CD4-positive, alpha-beta T cell (primary cell): ENCODE results near the gene GLCCI1. TPM values are rescaled to one million over a fixed set of nuclear protein-coding genes. Genes with fewer than 3 reads are reported as not detected.

Source experiments
- ATAC-seq: fragments of 200-7000 bp; cut with Tn5 transposase; one replicate; pipeline ENCODE4 v1.10.0; 2022; ENCODE audit warnings: mild to moderate bottlenecking; ENCODE audit not compliant: poor library complexity
- CTCF ChIA-PET: fragments of 350-600 bp; sonication (Branson Sonifier 250); formaldehyde crosslinking; loops from one replicate; lab custom pipeline; 2021; ENCODE audit warnings: antibody characterized with exemption, inconsistent platforms; lab: Charles Lee
- POLR2A ChIA-PET: fragments of 350-600 bp; sonication (Branson Sonifier 250); formaldehyde crosslinking; loops from one replicate; lab custom pipeline; 2021; ENCODE audit warnings: antibody characterized with exemption, inconsistent platforms; lab: Charles Lee
- DNase-seq, 14 experiments: peaks; one replicate each; pipeline ENCODE4 v3.0.0-alpha.2; 2013 to 2020; ENCODE audit warnings: mixed read lengths in 2 of 14
- H3K27ac ChIP-seq, 2 donors: one replicate each; pipeline versions ENCODE4 v1.5.1 to v1.7.0; 2013; ENCODE audit warnings: low read length in 2 of 2, low read depth in 1 of 2, mild to moderate bottlenecking in 1 of 2
- H3K27me3 ChIP-seq, 2 experiments: 1 replicate in 1 of 2; 2 replicates in 1 of 2; pipeline versions ENCODE4 v1.6.1 to v1.7.0; 2013; ENCODE audit warnings: low read length in 2 of 2, control low read depth in 1 of 2, mild to moderate bottlenecking in 1 of 2, moderate library complexity in 1 of 2; ENCODE audit not compliant: insufficient read depth in 2 of 2, control insufficient read depth in 1 of 2
- H3K36me3 ChIP-seq: one replicate; pipeline ENCODE4 v1.6.1; 2013; ENCODE audit warnings: low read length, control low read depth; ENCODE audit not compliant: insufficient read depth
- H3K4me1 ChIP-seq: one replicate; pipeline ENCODE4 v1.6.1; 2013; ENCODE audit warnings: low read length, control low read depth; ENCODE audit not compliant: insufficient read depth
- H3K4me3 ChIP-seq: one replicate; pipeline ENCODE4 v1.5.1; 2013; ENCODE audit warnings: mild to moderate bottlenecking, low read length, moderate library complexity
- H3K9me3 ChIP-seq, 2 experiments: 1 replicate in 1 of 2; 2 replicates in 1 of 2; pipeline versions ENCODE4 v1.6.1 to v1.7.0; 2013; ENCODE audit warnings: low read length in 2 of 2, mild to moderate bottlenecking in 2 of 2, control low read depth in 1 of 2, moderate library complexity in 1 of 2; ENCODE audit not compliant: control insufficient read depth in 1 of 2, insufficient read depth in 1 of 2
- H3K27ac Mint-ChIP-seq: one replicate; pipeline ENCODE4 v1.8.0; 2020; ENCODE audit warnings: mixed read lengths
- H3K27me3 Mint-ChIP-seq: one replicate; pipeline ENCODE4 v1.8.0; 2021; ENCODE audit warnings: mixed read lengths
- H3K36me3 Mint-ChIP-seq: one replicate; pipeline ENCODE4 v1.8.0; 2021; ENCODE audit warnings: low read depth, mixed read lengths
- H3K4me1 Mint-ChIP-seq: one replicate; pipeline ENCODE4 v1.8.0; 2021; ENCODE audit warnings: low read depth, mixed read lengths
- H3K4me3 Mint-ChIP-seq: one replicate; pipeline ENCODE4 v1.8.0; 2020; ENCODE audit warnings: mild to moderate bottlenecking, mixed read lengths
- H3K9me3 Mint-ChIP-seq: one replicate; pipeline ENCODE4 v1.8.0; 2020; ENCODE audit warnings: mixed read lengths
- intact Hi-C, 2 experiments: fragments of 100-400 bp; cut with DNase I in 1 of 2; cut with micrococcal nuclease in 1 of 2; formaldehyde crosslinking; loops; one replicate each; pipeline versions ENCODE4 v1.15.1 to v1.9.0; 2023 to 2025; cut with DNase I, micrococcal nuclease
- total RNA-seq, 174 experiments: library from RNA in 2 of 174; stranded (reverse) in 2 of 174; gene quantifications; one replicate each; pipeline ENCODE4 v1.2.3 and lab custom pipeline; 2021 to 2026
- TF ChIP-seq, protein P1 (sequence below): fragments of 200-600 bp; IDR thresholded peaks from one replicate; pipeline ENCODE4 v1.8.0; 2022; ENCODE audit warnings: antibody characterized with exemption, mild to moderate bottlenecking

Gene GLCCI1
- total RNA-seq, 2 experiments from 2014 or later, result 22.2 to 22.3 TPM

DNA sequence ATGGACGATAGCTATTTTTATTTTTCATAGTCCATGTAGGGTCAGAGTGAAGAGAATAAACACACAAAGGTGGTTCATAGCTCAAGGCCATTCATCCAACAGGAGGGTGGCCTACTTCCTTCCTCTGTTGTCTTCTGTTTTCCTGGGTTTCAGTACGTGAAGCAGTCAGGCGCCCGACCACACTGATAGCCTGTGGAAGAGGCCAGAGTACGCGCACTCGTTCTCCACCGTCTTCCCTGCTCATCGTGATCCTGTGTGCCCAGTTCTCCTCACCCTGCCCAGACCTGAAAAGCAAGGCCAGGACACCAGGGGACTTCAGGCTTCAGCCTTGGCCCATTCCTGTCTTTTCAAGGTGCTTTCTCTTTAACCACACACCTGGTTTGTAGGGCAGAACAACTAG is 134.7 kb downstream of the GLCCI1 start:
- DNase-seq (no peak), ATAC-seq (no peak)
- ChIA-PET CTCF (no interaction called here), POLR2A (interaction anchor here (0.7 kb wide), 1 partner anchor 323 kb away, joined by 3 read pairs; no protein-coding TSS in a partner anchor)
- no peak overlapping the region for H3K4me3 Mint-ChIP-seq
- H3K9me3 Mint-ChIP-seq, result peaks cover 13% of the 10 kb centered on the region
- H3K9me3 ChIP-seq, result peaks cover 3 to 6% of the 10 kb centered on the region in 2 experiments
- no peak overlapping the region for H3K27ac Mint-ChIP-seq
- peaks cover 7% of the 10 kb centered on the region for H3K36me3 Mint-ChIP-seq
- peaks cover 24% of the 10 kb centered on the region for H3K4me1 ChIP-seq
- no peak overlapping the region for H3K4me3 ChIP-seq
- intact Hi-C loops, result no loop called here
- H3K27me3 Mint-ChIP-seq, result no peaks in the 10 kb centered on the region
- no peak overlapping the region for H3K27ac ChIP-seq
- H3K4me1 Mint-ChIP-seq, result peaks cover 35% of the 10 kb centered on the region
- TF ChIP-seq, protein P1, sequence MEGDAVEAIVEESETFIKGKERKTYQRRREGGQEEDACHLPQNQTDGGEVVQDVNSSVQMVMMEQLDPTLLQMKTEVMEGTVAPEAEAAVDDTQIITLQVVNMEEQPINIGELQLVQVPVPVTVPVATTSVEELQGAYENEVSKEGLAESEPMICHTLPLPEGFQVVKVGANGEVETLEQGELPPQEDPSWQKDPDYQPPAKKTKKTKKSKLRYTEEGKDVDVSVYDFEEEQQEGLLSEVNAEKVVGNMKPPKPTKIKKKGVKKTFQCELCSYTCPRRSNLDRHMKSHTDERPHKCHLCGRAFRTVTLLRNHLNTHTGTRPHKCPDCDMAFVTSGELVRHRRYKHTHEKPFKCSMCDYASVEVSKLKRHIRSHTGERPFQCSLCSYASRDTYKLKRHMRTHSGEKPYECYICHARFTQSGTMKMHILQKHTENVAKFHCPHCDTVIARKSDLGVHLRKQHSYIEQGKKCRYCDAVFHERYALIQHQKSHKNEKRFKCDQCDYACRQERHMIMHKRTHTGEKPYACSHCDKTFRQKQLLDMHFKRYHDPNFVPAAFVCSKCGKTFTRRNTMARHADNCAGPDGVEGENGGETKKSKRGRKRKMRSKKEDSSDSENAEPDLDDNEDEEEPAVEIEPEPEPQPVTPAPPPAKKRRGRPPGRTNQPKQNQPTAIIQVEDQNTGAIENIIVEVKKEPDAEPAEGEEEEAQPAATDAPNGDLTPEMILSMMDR, result no peak
- no peaks in the 10 kb centered on the region for H3K36me3 ChIP-seq
- no peaks in the 10 kb centered on the region for H3K27me3 ChIP-seq

DNA sequence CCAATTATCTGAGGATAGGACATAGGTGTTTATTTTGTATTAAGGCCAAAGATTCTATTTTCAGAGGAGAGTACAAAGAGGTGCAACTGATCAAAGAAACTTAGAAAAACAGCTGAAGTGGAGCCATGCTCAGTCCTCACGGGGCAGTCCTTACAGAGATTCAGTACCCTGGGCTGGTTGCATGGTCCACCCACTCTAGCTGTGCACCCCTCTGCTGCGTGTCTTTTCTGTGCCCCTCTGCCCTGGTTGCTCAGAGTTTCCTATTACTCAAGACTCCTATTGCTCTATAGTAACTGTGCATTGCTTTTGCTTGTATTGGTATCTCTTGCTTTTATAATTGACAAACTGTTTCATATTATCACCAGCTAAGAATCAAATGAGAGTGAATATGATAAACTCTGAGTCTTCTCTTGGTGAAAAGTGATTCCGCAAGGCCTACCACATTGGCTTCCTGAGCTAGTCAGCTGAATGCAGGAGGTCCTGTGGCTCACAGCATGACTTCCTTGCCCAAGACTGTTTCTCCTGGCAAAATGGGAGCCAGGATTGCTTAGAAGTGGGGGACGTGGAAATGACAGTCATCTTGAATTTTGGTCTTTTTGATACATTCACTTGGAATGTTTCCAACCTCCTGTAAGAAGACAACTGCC is 137.0 kb downstream of the GLCCI1 start:
- Histone ChIP-seq H3K27ac (peak overlapping the region; percentile 5 to 32), H3K27me3 (no peaks in the 10 kb centered on the region), H3K4me3 (no peak overlapping the region), H3K36me3 (no peaks in the 10 kb centered on the region), H3K9me3 (peaks cover 3 to 6% of the 10 kb centered on the region in 2 experiments), H3K4me1 (peaks cover 24% of the 10 kb centered on the region)
- Mint-ChIP-seq H3K36me3 (peaks cover 4% of the 10 kb centered on the region), H3K9me3 (peaks cover 8% of the 10 kb centered on the region), H3K27me3 (no peaks in the 10 kb centered on the region), H3K4me3 (peak overlapping the region; percentile 11), H3K27ac (peak overlapping the region; percentile 81), H3K4me1 (peaks cover 41% of the 10 kb centered on the region)
- TF ChIP-seq, protein P1, result no peak
- intact Hi-C loops, result no loop called here
- ChIA-PET POLR2A (interaction anchor here (1.5 to 1.8 kb wide), 2 partner anchors 20 to 37 kb away, joined by 3 to 10 read pairs; no protein-coding TSS in a partner anchor), CTCF (interaction anchor here (1.1 kb wide), 1 partner anchor 85 kb away, joined by 3 read pairs; no protein-coding TSS in a partner anchor)
- DNase-seq (peak in 1 of 14 experiments; percentile 15), ATAC-seq (peak; percentile 51)

DNA sequence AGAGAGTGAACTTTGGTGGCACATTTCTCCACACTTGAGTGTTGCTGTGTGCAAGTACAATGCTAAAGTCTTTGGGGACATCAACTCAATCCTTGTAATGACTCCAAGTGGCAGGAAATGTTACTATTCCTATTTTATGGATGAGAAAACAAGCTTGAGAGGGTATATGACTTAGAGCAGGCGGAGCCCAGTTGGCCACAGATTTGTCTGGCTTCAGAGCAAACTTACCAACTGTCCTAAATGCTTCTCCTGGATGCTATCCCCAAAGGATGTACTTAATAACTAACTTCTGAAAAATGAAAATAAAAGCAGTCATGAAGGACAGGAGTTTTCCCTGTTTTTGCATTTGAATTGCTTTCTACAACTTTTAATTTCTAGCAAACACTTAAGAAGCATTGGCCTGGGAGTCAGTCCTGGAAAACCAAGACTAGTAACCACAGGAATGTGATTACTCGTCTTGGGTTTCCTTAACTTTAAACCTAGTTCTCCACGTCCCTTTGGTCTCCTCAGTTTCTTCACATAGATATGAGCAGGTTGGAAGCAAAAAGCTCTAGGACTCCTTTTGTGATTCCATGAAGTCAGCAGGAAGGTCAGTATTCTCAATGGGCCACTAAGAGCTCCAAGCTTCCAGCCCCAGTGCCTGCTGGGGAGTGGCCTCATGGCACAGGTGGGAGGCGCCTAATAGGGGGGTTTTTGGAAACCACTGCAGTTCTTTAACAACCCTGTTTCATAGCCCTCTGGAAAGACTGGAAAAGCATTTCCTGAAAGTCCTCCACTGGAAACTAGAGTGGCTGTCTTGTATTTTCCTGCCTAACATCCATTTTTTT is 140.8 kb downstream of the GLCCI1 start:
- no peak for DNase-seq
- Mint-ChIP-seq H3K27ac (no peak overlapping the region), H3K27me3 (no peaks in the 10 kb centered on the region), H3K9me3 (no peaks in the 10 kb centered on the region), H3K4me1 (peaks cover 67% of the 10 kb centered on the region), H3K4me3 (no peak overlapping the region), H3K36me3 (no peaks in the 10 kb centered on the region)
- intact Hi-C loops, result no loop called here
- TF ChIP-seq, protein P1, result no peak
- ChIA-PET POLR2A (interaction anchor here (0.6 kb wide), 1 partner anchor 16 kb away, joined by 3 read pairs; no protein-coding TSS in a partner anchor), CTCF (interaction anchor here (1.4 kb wide), 1 partner anchor 11 kb away, joined by 3 read pairs; no protein-coding TSS in a partner anchor)
- no peaks in the 10 kb centered on the region for H3K9me3 ChIP-seq
- no peaks in the 10 kb centered on the region for H3K27me3 ChIP-seq
- no peak overlapping the region for H3K4me3 ChIP-seq
- H3K36me3 ChIP-seq, result no peaks in the 10 kb centered on the region
- H3K27ac ChIP-seq, result no peak overlapping the region
- peaks cover 34% of the 10 kb centered on the region for H3K4me1 ChIP-seq
- no peak for ATAC-seq
